NT2/D1 (cell line): Measurements from ENCODE around the gene MAD2L2.
A peak's percentile ranks its signal among the peaks of the same experiment; 100 is the strongest.

Experiments
- DNase-seq: peaks from one replicate; pipeline ENCODE4 v3.0.0-alpha.2; 2011; ENCODE audit warnings: low read depth, low spot score
- H3K27me3 ChIP-seq: 2 replicates; pipeline ENCODE4 v1.6.0; 2011; ENCODE audit warnings: mild to moderate bottlenecking; ENCODE audit not compliant: insufficient read length, insufficient read depth
- H3K36me3 ChIP-seq: 2 replicates; pipeline ENCODE4 v1.6.1; 2011; ENCODE audit warnings: mild to moderate bottlenecking, low read length, mixed read lengths; ENCODE audit not compliant: insufficient read depth, insufficient read length
- H3K4me1 ChIP-seq: 2 replicates; pipeline ENCODE4 v1.5.1; 2011; ENCODE audit not compliant: insufficient read depth, insufficient read length
- H3K4me3 ChIP-seq: 2 replicates; pipeline ENCODE4 v1.5.1; 2011; ENCODE audit warnings: low read depth; ENCODE audit not compliant: insufficient read length
- H3K9ac ChIP-seq: 2 replicates; pipeline ENCODE4 v1.6.0; 2011; ENCODE audit warnings: low read depth; ENCODE audit not compliant: insufficient read length
- H3K9me3 ChIP-seq: 2 replicates; pipeline ENCODE4 v1.5.1; 2011; ENCODE audit warnings: mild to moderate bottlenecking, low read length; ENCODE audit not compliant: insufficient read depth
- SUZ12 ChIP-seq: IDR thresholded peaks from 2 replicates; pipeline ENCODE4 v1.6.1; 2011; ENCODE audit not compliant: insufficient read length, insufficient read depth; ENCODE audit errors: extremely low read depth
- YY1 ChIP-seq: IDR thresholded peaks from 2 replicates; pipeline ENCODE4 v1.6.1; 2011; ENCODE audit not compliant: insufficient read length, insufficient read depth
- ZNF274 ChIP-seq: IDR thresholded peaks from 2 replicates; pipeline ENCODE4 v1.6.1; 2011; ENCODE audit warnings: mild to moderate bottlenecking, low read depth, low read length

The MAD2L2 gene

GRCh38 chr1:11671544-11672286 is 9.2 kb downstream of the MAD2L2 start:
- Histone ChIP-seq H3K27me3 (no peaks in the 10 kb centered on the region), H3K4me3 (no peak overlapping the region), H3K9ac (no peak overlapping the region), H3K4me1 (peaks cover 3% of the 10 kb centered on the region), H3K36me3 (peaks cover 69% of the 10 kb centered on the region), H3K9me3 (no peaks in the 10 kb centered on the region)
- no peak for DNase-seq
- TF ChIP-seq YY1 = no peak
- TF ChIP-seq SUZ12 = no peak
- no peak for TF ChIP-seq ZNF274

- Histone ChIP-seq H3K9ac (no peak overlapping the region), H3K9me3 (no peaks in the 10 kb centered on the region), H3K4me3 (no peak overlapping the region), H3K4me1 (peaks cover 2% of the 10 kb centered on the region), H3K36me3 (peaks cover 64% of the 10 kb centered on the region), H3K27me3 (no peaks in the 10 kb centered on the region)
- no peak for DNase-seq
- TF ChIP-seq YY1 (no peak), SUZ12 (no peak), ZNF274 (no peak)
Measured at GRCh38 chr1:11671205-11671543, 9.8 kb downstream of the MAD2L2 start.

- H3K4me1 ChIP-seq = peaks cover 2% of the 10 kb centered on the region
- H3K27me3 ChIP-seq = no peaks in the 10 kb centered on the region
- no peaks in the 10 kb centered on the region for H3K9me3 ChIP-seq
- H3K36me3 ChIP-seq = peaks cover 59% of the 10 kb centered on the region
- no peak overlapping the region for H3K9ac ChIP-seq
- no peak for TF ChIP-seq ZNF274
- no peak for TF ChIP-seq SUZ12
- no peak for TF ChIP-seq YY1
- H3K4me3 ChIP-seq = no peak overlapping the region
- no peak for DNase-seq
Measured at GRCh38 chr1:11670747-11671146, 10.2 kb downstream of the MAD2L2 start.

GRCh38 chr1:11668516-11668915 is 12.4 kb downstream of the MAD2L2 start:
- DNase-seq = no peak
- H3K4me3 ChIP-seq = no peak overlapping the region
- H3K9me3 ChIP-seq = no peaks in the 10 kb centered on the region
- TF ChIP-seq YY1 (no peak), SUZ12 (no peak), ZNF274 (no peak)
- no peaks in the 10 kb centered on the region for H3K27me3 ChIP-seq
- no peaks in the 10 kb centered on the region for H3K4me1 ChIP-seq
- no peak overlapping the region for H3K9ac ChIP-seq
- H3K36me3 ChIP-seq = peaks cover 40% of the 10 kb centered on the region

DNA sequence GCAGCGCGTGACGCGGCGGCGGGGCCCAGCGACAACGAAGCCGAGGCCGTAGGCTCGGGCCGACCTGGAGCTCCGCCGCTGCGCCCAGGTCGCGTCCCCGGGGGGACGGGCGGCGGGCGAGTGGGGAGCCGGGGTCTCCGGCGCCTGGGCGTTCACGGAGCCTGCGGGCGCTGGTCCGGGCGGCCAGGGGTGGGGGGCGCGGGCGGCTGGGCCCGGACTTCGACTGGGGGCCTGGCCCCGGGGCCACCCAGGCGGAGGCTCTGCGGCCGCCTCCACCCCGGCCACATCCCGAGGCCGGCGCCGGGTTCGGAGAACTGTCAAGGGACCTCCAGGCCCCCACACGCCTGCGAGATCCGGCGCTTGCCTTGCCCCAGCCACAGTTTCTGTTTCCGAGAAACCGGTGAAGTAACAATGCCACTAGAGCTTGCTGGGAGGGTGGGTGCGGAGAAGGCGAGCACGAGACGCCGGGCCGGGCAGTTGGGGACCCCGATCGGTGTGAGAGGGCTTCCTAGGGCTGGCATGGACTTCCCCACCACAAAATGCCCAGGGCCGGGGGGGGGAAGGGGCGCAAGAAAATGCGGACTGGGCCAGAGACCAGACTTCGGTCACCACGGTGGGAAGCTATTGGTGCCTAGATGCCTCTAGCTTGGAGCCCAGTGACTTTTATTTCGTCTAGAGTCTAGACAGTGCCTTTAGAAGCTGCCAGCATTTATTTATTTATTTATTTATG is 16.4 kb downstream of the MAD2L2 start:
- no peaks in the 10 kb centered on the region for H3K27me3 ChIP-seq
- peak overlapping the region; percentile 70 for H3K9ac ChIP-seq
- peaks cover 37% of the 10 kb centered on the region for H3K36me3 ChIP-seq
- no peaks in the 10 kb centered on the region for H3K9me3 ChIP-seq
- H3K4me3 ChIP-seq = peak overlapping the region; percentile 32
- TF ChIP-seq ZNF274 (no peak), SUZ12 (no peak), YY1 (no peak)
- DNase-seq = no peak
- H3K4me1 ChIP-seq = peaks cover 2% of the 10 kb centered on the region

- Histone ChIP-seq H3K36me3 (peaks cover 43% of the 10 kb centered on the region), H3K27me3 (no peaks in the 10 kb centered on the region), H3K4me3 (no peak overlapping the region), H3K4me1 (peaks cover 2% of the 10 kb centered on the region), H3K9me3 (no peaks in the 10 kb centered on the region), H3K9ac (no peak overlapping the region)
- TF ChIP-seq ZNF274 = no peak
- no peak for TF ChIP-seq SUZ12
- no peak for TF ChIP-seq YY1
- DNase-seq = no peak
Measured at GRCh38 chr1:11661103-11661502, 19.8 kb downstream of the MAD2L2 start.

GRCh38 chr1:11659748-11660147 is 21.2 kb downstream of the MAD2L2 start:
- Histone ChIP-seq H3K9me3 (no peaks in the 10 kb centered on the region), H3K9ac (no peak overlapping the region), H3K4me1 (peaks cover 2% of the 10 kb centered on the region), H3K27me3 (no peaks in the 10 kb centered on the region), H3K4me3 (no peak overlapping the region), H3K36me3 (peaks cover 46% of the 10 kb centered on the region)
- TF ChIP-seq ZNF274 = no peak
- no peak for TF ChIP-seq SUZ12
- TF ChIP-seq YY1 = no peak
- no peak for DNase-seq
